HG03520 (cell line): ENCODE results near the gene TMIE.
"Not testable (repeated sequence)": the region's sequence is repeated elsewhere in the genome, so short reads cannot be mapped to it uniquely, and the experiment has no call there.

Source experiments
- ATAC-seq: cut with Tn5 transposase; IDR thresholded peaks from one replicate; pipeline ENCODE4 v1.9.1; 2021; ENCODE audit warnings: mild to moderate bottlenecking, moderate library complexity; ENCODE audit not compliant: unreplicated experiment

Gene TMIE

GRCh38 chr3:46682974-46683373, 18.2 kb upstream of the TMIE start:
- ATAC-seq: no peak

- no peak for ATAC-seq
These were observed 16.3 kb upstream of the TMIE start for GRCh38 chr3:46684891-46685290.

GRCh38 chr3:46685446-46685845, 15.7 kb upstream of the TMIE start:
- no peak for ATAC-seq

- no peak for ATAC-seq
These were observed 10.4 kb upstream of the TMIE start for GRCh38 chr3:46690798-46691197.

- no peak for ATAC-seq
These were observed 8.6 kb upstream of the TMIE start for GRCh38 chr3:46692566-46692990.

GRCh38 chr3:46693038-46693891, 7.9 kb upstream of the TMIE start, which contains the start of gene ALS2CL:
TSS of gene ALS2CL (minus strand) at chr3:46693679. CDS start at chr3:46689440, 4,239 bp downstream.
- no peak for ATAC-seq

- no peak for ATAC-seq
These were observed 7.3 kb upstream of the TMIE start for GRCh38 chr3:46693892-46694226.

GRCh38 chr3:46694520-46694919, 6.7 kb upstream of the TMIE start:
- ATAC-seq: no peak

GRCh38 chr3:46695177-46695961, 5.8 kb upstream of the TMIE start:
- no peak for ATAC-seq

- ATAC-seq: no peak
These were observed 5.0 kb upstream of the TMIE start for GRCh38 chr3:46695962-46696894.

- ATAC-seq: no peak
These were observed 1.3 kb upstream of the TMIE start for GRCh38 chr3:46699676-46700523.

GRCh38 chr3:46700772-46701171, 420 bp upstream of the TMIE start:
- ATAC-seq: no peak

GRCh38 chr3:46702246-46703012, 1.2 kb downstream of the TMIE start:
- ATAC-seq: no peak

- no peak for ATAC-seq
These were observed 1.9 kb downstream of the TMIE start for GRCh38 chr3:46703013-46703520.

- ATAC-seq: not testable (repeated sequence)
These were observed 3.2 kb downstream of the TMIE start for GRCh38 chr3:46704346-46704745.

- no peak for ATAC-seq
These were observed 3.9 kb downstream of the TMIE start for GRCh38 chr3:46705022-46705530.

GRCh38 chr3:46705751-46706552, 4.8 kb downstream of the TMIE start:
- ATAC-seq: no peak
